GM19035 (cell line): ENCODE results near the gene ABHD14A.
"Not testable (repeated sequence)": the region's sequence is repeated elsewhere in the genome, so short reads cannot be mapped to it uniquely, and the experiment has no call there.

ENCODE experiments used
- ATAC-seq: cut with Tn5 transposase; IDR thresholded peaks from one replicate; pipeline ENCODE4 v1.9.1; 2021; ENCODE audit not compliant: unreplicated experiment

ABHD14A gene

GRCh38 chr3:51970606-51971300, 4.1 kb upstream of the ABHD14A start:
- ATAC-seq, result no peak

- ATAC-seq, result no peak
Observed at GRCh38 chr3:51971350-51971749, 3.5 kb upstream of the ABHD14A start.

- peak; percentile 16 for ATAC-seq
Observed at GRCh38 chr3:51974277-51974962, 444 bp upstream of the ABHD14A start.

GRCh38 chr3:51975852-51976549, 1.1 kb downstream of the ABHD14A start:
- no peak for ATAC-seq

- ATAC-seq, result no peak
Observed at GRCh38 chr3:51977446-51978142, 2.7 kb downstream of the ABHD14A start.

GRCh38 chr3:51978143-51978502, 3.3 kb downstream of the ABHD14A start:
- no peak for ATAC-seq

- ATAC-seq, result no peak
Observed at GRCh38 chr3:51980253-51980652, 5.4 kb downstream of the ABHD14A start.

- peak; percentile 37 for ATAC-seq
Observed at GRCh38 chr3:51982352-51982837, 7.5 kb downstream of the ABHD14A start.

GRCh38 chr3:51982838-51983577, 8.1 kb downstream of the ABHD14A start, which contains the start of gene ACY1:
TSS of gene ACY1 (plus strand) at chr3:51983535. CDS start at chr3:51984065, 530 bp downstream.
- ATAC-seq, result peak; percentile 81

GRCh38 chr3:51983578-51984268, 8.9 kb downstream of the ABHD14A start:
- ATAC-seq, result no peak

GRCh38 chr3:51984269-51984647, 9.4 kb downstream of the ABHD14A start:
- ATAC-seq, result no peak

- ATAC-seq, result no peak
Observed at GRCh38 chr3:51985063-51985462, 10.2 kb downstream of the ABHD14A start.

GRCh38 chr3:51986010-51986947, 11.4 kb downstream of the ABHD14A start:
- ATAC-seq, result no peak

GRCh38 chr3:51987568-51987967, 12.7 kb downstream of the ABHD14A start:
- ATAC-seq, result no peak

GRCh38 chr3:51988286-51989146, 13.7 kb downstream of the ABHD14A start:
- no peak for ATAC-seq

GRCh38 chr3:51990501-51990971, 15.7 kb downstream of the ABHD14A start:
- not testable (repeated sequence) for ATAC-seq

GRCh38 chr3:51992017-51992682, 17.3 kb downstream of the ABHD14A start:
- no peak for ATAC-seq
